Raji (cell line): ENCODE data around the gene ELP4.

Source experiments
- POLR2A ChIP-seq: IDR thresholded peaks from 2 replicates; pipeline ENCODE4 v1.6.1; 2011; ENCODE audit warnings: low read depth, low read length, control low read depth; ENCODE audit not compliant: insufficient read depth

The ELP4 gene

GRCh38 chr11:31805037-31805628 is 295.6 kb downstream of the ELP4 start:
- no peak for TF ChIP-seq POLR2A

DNA sequence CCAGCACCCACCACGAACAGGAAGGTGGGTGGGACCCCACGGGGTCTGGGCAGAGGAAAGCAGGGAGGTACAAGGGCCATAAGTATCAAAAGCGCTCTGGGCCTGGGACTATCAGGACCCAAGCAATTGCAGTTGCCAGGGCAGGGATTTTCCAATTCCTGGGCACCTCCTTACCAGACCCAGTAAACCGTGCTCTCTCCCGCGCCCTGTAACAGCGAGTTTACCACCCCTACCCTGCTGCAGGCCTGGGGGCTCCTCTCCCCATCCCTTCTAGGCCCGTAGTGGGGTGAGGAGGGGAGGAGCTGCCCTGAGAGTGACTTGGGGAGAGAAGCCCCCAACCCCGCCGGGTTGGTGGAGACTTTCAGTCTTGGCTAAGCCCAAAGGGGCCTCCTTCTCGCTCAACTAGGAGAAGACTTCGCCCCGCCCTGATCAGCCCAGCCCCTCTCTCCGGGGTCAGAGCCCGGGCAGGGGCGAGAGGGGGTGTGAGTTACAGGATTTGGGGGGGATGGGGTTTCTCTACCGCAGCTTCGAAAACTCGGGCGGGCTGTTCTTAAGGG is 296.1 kb downstream of the ELP4 start:
- no peak for TF ChIP-seq POLR2A

DNA sequence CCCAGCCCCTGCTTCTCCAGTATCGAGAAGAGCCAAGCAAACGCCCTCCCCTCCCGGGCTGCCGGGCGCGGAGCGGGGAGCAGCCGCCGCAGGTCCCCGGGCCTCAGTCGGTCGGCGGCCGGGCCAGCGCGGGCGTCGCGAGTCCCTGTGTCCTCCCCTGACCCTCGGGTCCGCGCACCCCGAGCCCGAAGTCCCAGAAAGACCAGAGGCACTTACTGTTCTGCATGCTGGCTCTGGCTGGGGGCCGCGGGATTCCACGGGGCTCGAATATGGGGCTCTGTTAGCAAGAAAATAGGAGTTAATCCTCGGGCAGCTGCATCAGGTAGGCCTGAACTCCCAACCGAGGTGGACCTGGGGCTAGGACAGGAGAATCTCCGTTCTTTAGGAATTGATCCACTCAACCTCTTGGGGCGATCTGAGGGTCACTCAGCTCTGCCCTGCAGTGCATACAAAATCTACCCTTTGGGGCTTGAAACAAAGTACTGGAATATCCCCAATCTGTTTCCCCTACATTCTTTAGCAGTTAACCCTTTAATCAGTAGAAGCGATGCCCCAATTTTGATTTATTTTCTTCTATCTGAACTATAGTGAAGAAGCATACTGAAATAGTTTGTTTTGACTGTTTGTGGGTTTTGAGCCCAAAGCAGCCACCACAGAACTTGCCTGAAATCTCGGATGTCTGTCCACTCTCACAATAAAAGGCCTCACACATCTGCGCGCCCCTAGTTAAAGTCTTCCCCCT is 296.8 kb downstream of the ELP4 start:
- TF ChIP-seq POLR2A: no peak

- TF ChIP-seq POLR2A: no peak
Measured at GRCh38 chr11:31806928-31807798, 297.6 kb downstream of the ELP4 start.

DNA sequence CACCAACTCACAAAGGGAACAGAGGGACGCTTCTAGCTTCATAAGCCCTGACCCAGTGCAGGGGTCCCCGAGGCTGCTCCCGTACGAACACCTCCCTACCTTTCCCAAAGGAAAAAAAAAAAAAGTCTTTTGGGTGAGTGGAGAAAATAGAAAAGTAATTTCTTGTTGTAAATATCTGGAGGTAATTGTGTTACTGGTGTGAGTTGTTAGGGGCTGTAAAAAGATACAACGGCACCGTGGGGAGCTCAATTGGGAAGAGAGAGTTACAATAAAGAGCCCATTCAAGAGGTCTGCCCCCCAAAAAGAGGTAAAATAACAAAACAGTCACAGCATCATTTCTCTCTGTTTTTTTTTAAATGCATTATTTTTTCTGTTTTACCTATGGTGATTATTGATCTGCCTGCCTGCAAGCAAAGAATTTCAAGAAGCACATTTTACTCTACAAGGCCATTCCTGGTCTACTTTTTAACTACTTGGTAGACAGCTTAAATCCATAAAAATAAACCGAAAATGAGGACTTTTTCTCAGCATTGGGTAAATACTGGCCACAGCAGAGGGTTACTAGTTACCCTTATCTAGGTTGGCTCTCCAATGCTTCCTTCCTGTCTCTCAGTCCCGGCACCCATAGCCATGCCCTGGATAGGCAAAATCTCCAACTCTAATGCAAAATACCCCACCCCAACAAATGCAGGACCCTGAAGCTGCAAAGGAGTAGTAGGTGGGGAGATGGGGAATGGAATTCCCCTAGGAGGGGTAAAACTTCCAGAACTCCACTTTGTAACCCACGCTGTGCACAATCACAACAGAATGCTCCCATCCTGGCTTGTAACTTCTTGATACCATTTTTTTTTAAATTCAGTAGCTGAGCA is 298.5 kb downstream of the ELP4 start:
- TF ChIP-seq POLR2A: no peak

GRCh38 chr11:31808721-31809540 is 299.4 kb downstream of the ELP4 start:
- TF ChIP-seq POLR2A: no peak

DNA sequence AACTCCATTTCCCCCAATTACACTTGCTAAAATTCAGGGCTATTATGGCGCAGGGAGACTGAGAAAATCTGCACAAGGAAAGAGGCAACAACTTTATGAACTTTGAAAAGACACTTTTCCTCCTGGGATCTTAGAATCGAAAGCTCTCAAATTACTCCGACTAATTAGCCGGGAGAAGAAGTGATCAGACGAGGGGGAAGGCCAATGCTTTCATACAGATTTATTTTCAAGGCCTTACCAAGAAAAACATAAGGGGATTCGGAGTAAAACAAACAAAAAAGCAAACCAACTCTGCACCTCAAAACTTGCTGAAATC is 299.9 kb downstream of the ELP4 start:
- no peak for TF ChIP-seq POLR2A

GRCh38 chr11:31809857-31810778 is 300.6 kb downstream of the ELP4 start:
- no peak for TF ChIP-seq POLR2A

- TF ChIP-seq POLR2A: no peak
Measured at GRCh38 chr11:31810779-31811647, 301.4 kb downstream of the ELP4 start, which contains the start of gene PAX6. Gene PAX6, minus strand, starts transcription at chr11:31811322. Its CDS starts 4,911 bp downstream, at chr11:31806411.

DNA sequence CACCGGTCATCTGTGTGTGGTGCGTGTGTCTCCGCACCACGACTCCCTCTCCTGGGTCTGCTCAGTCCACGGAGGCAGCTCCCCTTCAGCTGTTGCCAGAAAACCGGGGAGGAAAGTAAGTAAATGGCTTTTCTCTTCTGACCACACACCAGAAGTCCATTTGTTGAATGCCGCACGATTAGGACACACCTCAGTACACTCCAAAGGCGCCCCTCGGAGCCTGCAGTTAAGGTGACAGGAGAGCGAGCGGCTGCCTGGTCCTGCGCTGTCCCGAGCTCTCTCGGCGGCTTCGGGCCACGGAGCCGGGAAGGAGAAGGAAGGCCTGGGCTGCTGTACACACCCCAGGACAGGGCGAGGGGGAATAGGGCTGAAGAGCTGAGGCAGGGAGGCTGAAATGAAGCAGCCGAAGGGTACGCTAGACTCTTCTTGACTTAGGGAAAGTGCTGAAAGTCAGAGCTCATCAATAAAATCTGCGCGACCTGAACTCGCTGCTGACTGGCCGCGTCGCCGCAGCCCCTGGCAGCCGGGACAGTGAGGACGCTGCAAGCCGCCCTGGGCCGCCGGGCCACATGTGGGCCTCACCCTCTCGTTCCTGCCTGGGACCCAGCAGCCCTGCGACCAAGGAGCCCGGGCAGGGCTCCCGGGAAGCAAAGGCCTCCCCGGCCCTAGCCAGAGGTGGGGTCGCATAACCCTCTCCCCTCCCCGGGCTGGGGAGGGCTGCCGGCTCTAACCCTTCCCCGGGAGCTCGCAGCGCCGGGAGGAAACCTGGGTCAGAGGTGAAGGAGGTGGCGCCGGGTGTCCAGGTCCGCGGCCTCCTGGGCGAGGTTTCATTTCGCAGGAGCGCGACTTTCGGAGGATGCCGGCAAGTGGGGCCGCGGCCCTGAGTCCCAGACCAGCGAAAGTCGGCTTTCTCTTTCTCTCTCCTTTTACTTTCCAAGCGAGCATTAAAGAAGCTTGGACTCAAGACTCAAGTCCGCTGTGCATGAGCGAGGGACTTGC is 303.1 kb downstream of the ELP4 start:
- TF ChIP-seq POLR2A: no peak
